Measurements from ENCODE around the gene ADPGK.

- TF ChIP-seq, protein P1, sequence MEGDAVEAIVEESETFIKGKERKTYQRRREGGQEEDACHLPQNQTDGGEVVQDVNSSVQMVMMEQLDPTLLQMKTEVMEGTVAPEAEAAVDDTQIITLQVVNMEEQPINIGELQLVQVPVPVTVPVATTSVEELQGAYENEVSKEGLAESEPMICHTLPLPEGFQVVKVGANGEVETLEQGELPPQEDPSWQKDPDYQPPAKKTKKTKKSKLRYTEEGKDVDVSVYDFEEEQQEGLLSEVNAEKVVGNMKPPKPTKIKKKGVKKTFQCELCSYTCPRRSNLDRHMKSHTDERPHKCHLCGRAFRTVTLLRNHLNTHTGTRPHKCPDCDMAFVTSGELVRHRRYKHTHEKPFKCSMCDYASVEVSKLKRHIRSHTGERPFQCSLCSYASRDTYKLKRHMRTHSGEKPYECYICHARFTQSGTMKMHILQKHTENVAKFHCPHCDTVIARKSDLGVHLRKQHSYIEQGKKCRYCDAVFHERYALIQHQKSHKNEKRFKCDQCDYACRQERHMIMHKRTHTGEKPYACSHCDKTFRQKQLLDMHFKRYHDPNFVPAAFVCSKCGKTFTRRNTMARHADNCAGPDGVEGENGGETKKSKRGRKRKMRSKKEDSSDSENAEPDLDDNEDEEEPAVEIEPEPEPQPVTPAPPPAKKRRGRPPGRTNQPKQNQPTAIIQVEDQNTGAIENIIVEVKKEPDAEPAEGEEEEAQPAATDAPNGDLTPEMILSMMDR (IDR thresholded peaks at IDR 0.05), result no peak
- no peak for TF ChIP-seq POLR2A (IDR thresholded peaks at IDR 0.05)
Observed at GRCh38 chr15:72737723-72738122, 45.8 kb downstream of the ADPGK start.
